GM13976 (cell line): ENCODE results near the gene TALDO1.

Source experiments
- DNase-seq: peaks from one replicate; pipeline ENCODE4 v3.0.0; 2012; ENCODE audit warnings: low spot score
- CTCF ChIP-seq: IDR thresholded peaks from 2 replicates; pipeline ENCODE4 v1.5.1; 2012; ENCODE audit warnings: borderline replicate concordance, mild to moderate bottlenecking; ENCODE audit not compliant: insufficient read depth; ENCODE audit errors: extremely low read depth, missing control alignments, control extremely low read depth
- in situ Hi-C: fragments of 300-500 bp; cut with MboI; formaldehyde crosslinking; loops from one replicate; pipeline ENCODE4 v1.12.0; 2022; ENCODE audit warnings: low sequenced_read_pairs, mixed read lengths, inconsistent platforms; ENCODE audit not compliant: unreplicated experiment

TALDO1 gene

GRCh38 chr11:706439-706956, 40.8 kb upstream of the TALDO1 start:
- in situ Hi-C loops: no loop called here
- no peak for DNase-seq
- no peak for TF ChIP-seq CTCF

- in situ Hi-C loops: no loop called here
- DNase-seq: no peak
- TF ChIP-seq CTCF: no peak
These were observed 40.1 kb upstream of the TALDO1 start for GRCh38 chr11:706957-707816.

GRCh38 chr11:707817-708420, 39.3 kb upstream of the TALDO1 start:
- in situ Hi-C loops: no loop called here
- DNase-seq: no peak
- no peak for TF ChIP-seq CTCF

GRCh38 chr11:708511-708910, 38.8 kb upstream of the TALDO1 start:
- no peak for TF ChIP-seq CTCF
- in situ Hi-C loops: no loop called here
- DNase-seq: no peak

GRCh38 chr11:709109-709997, 37.9 kb upstream of the TALDO1 start:
- TF ChIP-seq CTCF: no peak
- DNase-seq: no peak
- in situ Hi-C loops: no loop called here

GRCh38 chr11:714436-714835, 32.8 kb upstream of the TALDO1 start:
- in situ Hi-C loops: no loop called here
- no peak for TF ChIP-seq CTCF
- no peak for DNase-seq
